NCI-H1092 treated with DMSO at 0.1 percent for 48 hours (cell line): ENCODE data around the gene DOP1B.
"Not testable (repeated sequence)": the region's sequence is repeated elsewhere in the genome, so short reads cannot be mapped to it uniquely, and the experiment has no call there.

Experiments used
- DNase-seq: peaks from one replicate; lab custom pipeline; 2025; lab: John Stamatoyannopoulos, UW

DOP1B gene

DNA sequence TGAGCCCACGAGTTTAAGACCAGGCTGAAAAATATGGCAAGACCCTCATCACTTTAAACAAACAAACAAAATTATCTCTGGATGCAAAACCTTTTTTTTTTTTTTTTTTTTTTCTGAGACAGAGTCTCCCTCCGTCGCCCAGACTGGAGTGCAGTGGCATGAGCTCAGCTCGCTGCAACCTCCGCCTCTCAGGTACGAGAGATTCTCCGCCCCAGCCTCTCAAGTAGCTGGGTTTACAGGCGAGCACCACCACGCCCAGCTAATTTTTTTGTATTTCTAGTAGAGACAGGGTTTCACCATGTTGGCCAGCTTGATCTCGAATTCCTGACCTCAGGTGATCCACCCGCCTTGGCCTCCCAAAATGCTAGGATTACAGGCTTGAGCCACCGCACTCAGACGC lies 16.8 kb upstream of the DOP1B start:
- DNase-seq = not testable (repeated sequence)

DNA sequence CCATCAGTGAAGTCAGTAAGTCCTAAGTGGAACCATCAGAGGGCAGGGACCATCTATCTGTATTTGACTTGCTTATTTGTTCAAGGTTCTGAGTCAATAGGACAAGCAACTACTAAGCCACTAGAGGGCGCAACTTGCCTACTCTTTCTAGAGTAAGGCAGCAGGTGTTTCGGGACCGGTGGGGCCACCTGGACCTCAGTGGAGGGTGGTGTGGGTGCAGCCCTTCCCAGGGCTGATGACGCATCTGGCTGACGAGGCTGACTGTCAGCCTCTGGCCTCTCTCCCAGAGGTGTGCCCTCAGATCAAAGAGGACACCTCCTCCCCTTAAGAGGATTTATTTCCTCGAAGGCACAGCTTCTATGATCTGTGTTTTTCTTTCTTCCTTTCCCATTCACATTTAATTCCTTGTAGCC lies 15.1 kb upstream of the DOP1B start:
- DNase-seq = peak; percentile 94

DNA sequence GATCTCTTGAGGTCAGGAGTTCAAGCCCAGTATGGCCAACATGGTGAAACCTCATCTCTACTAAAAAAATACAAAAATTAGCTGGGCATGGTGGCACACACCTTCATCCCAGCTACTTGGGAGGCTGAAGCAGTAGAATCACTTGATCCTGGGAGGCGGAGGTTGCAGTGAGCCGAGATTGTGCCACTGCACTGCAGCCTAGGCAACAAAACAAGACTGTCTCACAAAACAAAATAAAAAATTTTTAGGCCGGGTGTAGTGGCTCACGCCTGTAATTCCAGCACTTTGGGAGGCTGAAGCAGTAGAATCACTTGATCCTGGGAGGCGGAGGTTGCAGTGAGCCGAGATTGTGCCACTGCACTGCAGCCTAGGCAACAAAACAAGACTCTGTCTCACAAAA lies 12.4 kb upstream of the DOP1B start:
- not testable (repeated sequence) for DNase-seq

DNA sequence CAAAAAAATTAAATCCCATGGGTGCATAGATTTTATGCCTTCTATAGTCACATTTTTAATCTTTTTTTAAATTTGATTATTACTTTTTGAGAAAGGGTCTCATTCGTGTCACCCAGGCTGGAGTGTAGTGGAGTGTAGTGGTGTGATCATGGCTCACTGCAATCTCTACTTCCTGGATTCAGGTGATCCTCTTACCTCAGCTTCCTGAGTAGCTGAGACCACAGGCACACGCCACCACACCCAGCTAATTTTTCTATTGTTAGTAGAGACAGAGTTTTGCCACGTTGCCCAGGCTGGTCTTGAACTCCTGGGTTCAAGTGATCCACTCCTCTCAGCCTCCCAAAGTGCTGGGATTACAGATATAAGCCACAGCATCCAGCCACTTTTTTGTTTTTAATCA lies 11.4 kb upstream of the DOP1B start:
- DNase-seq = no peak

DNA sequence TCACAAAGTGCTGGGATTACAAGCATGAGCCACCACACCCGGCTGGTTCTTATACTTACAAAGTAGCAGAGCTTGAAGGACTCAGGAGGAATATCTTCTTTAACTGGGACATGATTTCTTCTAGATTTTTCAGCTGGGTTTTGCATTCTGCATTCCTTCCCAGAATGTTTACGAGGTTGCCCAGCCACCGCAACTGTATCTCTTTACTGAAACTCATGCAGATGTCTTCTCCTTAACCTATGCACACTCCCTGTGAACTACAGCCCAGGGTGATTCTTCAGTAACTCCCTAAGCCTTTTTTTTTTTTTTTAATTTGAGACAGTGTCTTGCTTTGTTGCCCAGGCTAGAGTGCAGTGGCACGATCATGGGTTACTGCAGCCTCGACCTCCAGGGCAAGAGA lies 8.7 kb upstream of the DOP1B start:
- no peak for DNase-seq

DNA sequence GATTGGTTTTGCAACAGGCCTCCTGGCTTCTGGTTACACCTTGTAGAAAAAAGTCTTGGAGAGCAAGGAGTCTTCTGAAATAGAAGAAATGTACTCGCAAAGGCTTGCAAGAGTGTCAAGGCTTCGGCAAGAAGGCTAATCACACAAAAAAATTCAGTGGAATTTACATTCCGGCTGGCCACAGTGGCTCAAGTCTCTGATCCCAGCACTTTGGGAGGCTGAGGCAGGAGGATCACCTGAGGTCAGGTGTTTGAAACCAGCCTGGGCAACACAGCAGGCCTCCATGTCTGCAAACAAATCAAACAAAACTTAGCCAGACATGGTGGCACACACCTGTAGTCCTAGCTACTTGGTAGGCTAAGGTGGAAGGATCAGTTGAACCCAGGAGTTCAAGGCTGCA lies 7.7 kb upstream of the DOP1B start:
- no peak for DNase-seq

DNA sequence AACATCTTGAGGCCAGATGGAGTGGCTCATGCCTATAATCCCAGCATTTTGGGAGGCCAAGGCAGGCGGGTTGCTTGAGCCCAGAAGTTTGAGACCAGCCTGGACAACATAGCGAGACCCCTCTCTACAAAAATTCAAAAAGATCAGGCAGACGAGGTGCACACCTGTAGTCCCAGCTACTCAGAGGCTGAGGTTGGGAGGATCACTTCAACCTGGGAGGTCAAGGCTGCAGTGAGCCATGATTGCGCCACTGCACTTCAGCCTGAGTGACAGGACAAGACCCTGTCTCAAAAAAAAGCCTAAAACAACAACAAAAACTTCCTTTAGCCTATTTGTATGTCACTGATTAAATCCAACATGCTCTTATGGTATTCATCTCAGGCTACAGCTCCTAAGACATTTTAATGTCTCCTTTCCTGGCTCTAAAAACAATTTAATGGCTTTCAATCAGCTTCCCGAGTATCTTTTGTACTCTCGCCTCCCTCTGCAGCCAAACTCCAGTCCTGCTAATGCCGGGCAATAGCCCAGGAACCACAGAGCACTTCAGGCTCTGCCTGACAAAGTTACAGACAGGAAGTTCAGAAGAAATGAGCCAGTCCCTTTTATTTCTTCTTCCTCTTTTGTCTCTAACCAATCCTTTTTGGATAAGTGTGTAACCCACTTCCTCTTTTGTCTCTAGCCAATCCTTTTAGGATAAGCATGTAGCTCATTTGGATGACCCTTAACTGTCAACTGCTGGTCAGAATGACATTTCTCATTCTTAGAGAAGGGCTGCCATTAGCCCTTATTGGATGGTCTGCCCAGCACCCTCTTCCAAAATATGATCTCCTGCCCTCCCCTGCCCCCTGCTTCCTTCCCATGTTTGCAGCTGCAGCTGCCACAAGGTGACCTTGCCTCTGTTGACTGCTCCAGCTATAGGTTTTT lies 6.6 kb upstream of the DOP1B start:
- DNase-seq = no peak

DNA sequence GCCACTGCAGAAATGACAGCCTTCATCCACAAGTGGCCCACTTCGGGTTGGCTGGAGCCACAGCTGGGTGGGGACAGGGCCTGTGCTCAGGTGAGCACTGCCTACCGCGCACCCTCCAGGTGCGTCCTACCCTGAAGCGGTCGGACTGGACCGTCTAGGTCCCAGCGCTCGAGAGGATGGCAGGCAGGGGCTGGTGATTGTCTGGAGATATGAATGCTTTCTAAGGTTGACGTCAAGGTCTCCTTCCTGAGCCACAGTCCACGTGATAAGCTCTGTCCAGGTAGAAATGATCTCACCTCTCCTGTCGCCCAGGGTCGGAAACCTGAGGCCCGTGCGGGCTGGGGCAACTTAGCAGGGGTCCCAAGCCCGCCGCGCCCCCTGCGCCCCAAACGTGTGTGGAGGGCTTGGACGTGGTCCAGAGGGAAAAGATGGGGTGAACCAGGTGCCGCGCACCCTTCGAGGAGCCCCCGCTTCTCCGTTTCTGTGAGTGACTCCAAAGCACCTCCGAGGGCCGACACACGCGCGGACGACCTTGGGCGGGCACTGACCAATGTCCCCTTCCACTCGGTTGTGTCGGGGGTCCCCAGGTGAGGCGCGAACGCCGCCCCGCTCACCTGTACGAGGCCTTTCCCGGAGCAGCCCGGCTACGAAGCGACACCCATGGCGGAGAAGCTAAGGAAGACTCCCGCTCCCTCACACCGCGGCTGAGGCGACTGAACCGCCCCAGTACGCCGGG lies 853 bp upstream of the DOP1B start:
- no peak for DNase-seq

DNA sequence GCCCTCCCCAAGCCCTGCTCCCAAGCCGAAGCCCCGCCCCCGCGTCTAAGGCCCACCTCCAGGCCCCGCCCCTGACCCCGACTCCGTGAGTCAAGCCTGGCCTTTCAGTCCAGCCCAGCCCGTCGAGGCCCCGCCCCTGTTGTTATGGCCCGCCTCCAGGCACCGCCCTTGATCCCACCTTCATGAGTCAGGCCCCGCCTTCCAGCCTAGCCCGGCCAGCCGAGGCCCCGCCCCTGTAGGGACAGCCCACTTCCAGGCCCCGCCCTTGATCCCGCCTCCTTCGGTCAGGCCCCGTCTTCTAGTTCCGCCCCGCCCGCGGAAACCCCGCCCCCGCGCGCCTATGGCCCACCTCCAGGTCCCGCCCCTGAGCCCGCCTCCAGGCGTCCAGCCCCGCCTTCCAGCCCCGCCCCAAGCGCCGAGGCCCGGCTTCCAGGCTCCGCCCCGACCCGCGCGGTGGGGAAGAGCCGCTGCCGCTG lies 247 bp upstream of the DOP1B start:
- peak; percentile 99 for DNase-seq

DNA sequence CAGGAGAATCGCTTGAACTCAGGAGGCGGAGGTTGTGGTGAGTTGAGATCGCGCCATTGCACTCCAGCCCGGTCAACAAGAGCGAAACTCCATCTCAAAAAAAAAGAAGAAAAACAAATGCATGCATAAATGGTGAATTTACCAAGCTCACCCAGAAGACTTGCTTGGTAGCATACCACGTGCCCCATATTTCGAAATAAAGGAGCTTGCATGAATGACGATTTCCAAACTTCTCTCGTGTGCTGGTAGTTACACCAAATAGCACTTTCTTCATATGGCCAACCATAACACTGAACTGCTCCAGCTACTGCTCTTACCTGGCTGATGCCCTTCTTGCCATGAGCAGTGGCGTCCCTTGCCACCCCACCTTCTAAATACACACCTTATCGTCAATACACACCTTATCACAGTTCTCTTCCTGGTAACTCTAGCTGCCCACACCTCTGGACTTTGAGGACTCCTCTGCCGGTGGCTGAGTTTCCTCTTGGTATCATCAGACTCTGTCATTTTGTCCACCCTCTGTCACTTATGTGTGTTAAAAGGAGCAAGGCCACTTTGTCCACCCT lies 2.8 kb downstream of the DOP1B start:
- no peak for DNase-seq

DNA sequence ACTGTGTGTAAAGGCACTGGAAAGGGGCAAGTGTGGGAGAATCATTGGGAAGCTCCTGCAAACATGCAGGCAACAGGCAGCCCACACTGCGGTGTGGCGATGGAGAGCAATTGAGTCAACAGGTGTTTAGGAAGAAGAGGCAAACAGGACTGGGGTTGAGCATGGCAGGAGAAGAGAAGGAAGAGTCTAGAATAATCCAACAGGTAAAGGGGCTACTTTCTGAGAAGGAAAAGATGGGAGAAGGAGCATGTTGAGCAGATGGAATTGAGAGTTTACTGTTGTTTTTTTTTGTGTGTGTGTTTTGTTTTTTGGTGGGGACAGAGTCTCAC lies 4.2 kb downstream of the DOP1B start:
- no peak for DNase-seq

DNA sequence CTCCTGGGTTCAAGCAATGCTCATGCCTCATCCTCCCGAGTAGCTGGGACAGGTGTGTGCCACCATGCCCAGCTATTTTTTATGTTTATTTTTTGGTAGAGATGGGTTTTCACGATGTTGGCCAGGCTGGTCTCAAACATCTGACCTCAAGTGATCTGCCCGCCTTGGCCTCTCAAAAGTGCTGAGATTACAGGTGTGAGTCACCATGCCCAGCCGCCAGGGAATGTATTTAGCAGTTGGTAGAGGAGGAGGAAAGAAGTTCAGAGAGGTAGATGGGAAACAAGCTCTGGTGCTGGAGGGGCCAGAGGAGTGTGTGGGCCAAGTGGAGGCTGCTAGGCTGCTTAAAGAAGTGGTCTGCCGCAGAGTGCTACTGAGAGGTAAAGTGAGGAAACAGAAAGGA lies 6.0 kb downstream of the DOP1B start:
- DNase-seq = no peak

DNA sequence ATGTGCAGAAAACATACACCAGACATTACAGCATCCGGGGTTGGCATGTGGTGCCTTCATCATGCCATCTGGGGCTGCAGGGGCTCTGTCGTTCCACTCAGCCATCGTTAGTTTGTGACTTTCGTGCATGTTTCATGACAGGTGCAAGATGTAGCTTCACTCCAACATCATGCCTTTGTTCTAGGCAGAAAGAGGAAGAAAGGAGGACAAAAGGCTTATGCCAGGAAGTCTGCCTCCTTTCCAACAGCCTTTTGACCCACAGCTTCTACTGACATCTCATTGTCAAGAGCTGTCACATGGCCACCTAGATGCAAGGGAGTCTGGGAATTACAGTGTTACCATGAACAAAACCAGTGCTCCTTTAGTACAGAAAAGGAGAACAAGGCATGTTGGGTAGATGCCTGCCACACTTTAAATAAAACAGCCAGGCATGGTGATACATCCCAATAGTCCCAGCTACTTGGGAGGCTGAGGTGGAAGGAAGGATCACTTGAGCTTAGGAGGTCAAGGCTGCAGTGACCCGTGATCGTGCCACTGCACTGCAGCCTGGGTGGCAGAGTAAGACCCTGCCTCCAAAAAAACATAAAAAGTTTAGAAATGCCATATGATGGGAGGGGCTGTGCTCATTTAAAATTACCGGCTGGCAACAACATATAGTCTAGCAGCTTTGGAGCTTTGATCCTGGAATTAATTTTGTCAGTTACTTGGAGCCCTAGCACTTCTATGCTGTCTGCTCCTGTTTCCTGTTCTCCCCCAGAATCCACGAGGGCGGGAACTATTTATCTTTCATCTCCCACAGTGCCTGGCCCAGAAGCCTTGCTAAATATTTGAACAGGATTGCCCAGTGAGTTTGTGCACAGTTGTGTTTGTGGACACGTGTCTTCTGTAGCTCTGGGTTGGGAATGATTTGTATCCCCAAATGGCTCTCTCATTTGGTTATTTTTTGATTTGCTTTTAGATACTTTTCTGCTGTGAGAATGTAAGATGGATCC lies 7.4 kb downstream of the DOP1B start:
- peak; percentile 29 for DNase-seq

DNA sequence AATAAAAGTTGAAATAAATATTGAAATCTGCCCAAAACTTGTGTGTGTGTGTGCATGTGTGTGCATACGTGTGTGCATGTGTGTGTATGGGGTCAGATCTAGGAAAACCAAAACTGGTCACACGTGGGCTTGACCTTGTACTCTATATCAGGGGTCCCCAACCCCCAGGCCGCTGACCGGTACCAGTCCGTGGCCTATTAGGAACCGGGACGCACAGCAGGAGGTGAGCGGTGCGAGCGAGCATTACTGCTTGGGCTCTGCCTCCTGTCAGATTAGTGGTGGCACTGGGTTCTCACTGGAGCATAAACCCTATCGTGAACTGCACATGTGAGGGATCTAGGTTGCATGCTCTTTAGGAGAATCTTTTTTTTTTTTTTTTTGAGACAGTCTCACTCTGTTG lies 8.7 kb downstream of the DOP1B start:
- no peak for DNase-seq

DNA sequence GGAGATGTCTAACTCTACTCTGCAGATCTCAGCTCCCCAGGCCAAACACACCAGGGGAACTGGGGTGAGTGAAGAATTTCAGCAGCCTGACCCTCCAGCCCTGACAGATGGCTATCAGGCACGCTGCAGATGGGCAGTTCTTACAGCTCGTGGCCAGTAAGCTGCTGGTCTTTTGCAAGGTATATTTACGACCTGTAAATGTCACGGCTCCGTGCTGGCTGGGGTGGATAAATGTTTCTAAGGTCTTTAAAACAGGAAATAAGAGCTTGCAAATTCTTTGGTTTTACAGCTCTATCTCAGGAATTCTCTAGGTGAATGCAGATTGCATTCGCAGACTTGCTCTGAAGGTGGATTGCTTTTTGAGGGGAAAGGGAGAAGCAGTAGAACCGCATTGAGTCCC lies 10.1 kb downstream of the DOP1B start:
- DNase-seq = no peak

DNA sequence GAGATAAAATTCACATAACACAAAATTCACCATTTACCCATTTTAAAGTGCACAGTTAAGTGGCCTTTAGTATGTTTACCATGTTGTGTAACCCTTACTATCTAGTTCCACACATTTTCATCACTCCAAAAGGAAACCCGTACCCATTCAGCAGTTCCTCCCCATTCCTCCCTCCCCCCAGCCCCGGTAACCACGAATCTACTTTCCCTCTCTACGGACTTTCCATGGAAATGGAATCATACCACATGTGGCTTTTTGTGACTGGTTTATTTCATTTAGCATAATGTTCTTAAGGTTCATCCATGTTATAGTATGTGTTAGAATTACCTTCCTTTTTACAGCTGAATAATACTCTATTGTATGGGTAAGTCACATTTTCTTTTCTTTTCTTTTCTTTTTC lies 10.9 kb downstream of the DOP1B start:
- no peak for DNase-seq

DNA sequence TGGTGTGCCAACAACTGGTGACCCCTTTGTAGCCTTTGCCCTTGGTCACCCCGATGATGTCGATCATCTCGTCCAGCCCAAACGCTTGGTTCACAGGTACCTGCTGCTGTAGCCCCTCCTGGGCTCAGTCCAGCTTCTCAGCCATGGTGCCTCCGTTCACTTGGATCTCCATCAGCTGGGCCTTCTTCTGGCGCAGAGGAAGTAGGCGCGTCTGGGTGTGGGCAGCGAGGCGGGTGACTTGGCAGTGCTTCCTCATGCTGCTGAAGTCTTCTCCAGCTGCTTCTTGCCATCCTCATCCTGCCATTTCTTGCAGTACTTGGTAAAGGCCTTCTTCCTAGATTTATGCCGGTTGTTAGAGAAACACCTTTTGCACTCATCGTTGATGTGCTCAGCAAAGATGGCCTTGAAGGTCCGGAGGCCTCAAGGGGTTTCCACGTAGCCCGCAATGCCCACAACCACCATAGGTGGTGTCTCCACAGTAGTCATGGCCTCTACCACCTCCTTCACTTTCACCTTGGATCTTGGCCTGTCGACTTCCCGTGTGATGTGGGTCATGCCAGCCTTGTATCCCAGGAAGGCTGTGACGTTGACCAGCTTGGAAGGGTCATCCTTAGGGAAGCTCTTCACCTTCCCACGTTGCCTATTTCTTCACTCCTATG lies 13.0 kb downstream of the DOP1B start:
- DNase-seq = no peak

DNA sequence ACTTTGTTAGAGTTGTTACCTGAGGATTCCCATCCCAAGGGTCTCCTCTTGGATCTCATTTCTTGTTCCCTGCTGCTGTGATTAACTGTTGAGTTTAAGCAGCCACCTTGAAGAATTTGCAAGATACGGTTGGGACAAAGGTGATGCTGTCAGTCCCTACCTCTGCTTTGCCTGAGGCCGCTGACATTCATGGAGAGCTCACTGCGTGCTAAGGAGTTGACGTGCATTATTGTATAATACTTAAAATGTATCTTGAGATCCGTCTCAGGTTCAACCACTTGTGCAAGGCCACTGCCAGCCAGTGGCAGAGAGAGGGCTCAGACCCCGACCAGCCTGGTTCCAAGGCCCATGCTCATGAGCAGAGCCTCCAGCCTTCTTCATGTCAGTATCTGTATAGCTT lies 14.2 kb downstream of the DOP1B start:
- no peak for DNase-seq

DNA sequence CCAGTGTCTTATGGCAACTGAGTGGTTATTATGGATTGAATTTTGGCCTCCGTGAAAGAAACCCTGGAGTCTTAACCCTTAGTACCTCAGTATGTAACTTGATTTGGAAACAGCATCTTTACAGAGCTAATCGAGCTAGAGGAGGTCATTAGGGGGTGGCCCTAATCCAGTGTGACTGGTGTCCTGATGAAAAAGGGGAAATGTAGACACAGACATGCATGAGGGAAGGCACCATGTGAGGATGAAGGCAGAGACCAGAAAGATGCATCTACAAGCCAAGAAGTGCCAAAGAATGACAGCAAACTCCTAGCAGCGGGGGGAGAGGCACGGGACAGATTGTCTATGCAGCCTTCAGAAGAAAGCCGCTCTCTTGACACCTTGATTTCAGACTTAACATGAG lies 14.7 kb downstream of the DOP1B start:
- DNase-seq = no peak

DNA sequence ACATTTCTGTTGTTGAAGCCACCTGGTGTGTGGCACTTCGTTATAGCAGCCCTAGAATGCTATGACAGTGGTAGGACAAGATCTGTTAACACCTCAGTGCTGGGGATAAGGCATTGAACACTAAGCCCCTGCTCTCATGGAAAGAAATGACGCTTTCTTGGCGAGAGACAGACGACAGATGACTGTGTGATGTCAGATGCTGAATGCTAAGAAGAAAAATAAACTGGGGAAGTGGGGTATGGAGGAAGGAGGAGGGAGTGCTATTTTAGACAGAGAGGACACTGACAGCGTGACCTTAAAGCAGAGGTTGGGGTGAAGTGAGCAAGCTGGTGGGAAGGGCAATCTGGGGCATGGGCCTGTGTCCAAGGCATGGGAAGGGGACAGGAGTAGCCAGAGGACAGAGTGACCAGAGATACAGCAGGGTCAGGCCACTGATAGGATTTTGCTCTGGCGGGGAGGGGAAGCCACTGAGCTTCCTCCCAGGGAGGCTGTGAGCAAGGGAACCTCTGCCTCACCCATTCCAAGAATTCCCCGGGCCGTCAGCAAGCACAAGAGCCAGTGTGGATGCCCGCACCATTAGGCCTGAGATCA lies 15.2 kb downstream of the DOP1B start:
- no peak for DNase-seq

DNA sequence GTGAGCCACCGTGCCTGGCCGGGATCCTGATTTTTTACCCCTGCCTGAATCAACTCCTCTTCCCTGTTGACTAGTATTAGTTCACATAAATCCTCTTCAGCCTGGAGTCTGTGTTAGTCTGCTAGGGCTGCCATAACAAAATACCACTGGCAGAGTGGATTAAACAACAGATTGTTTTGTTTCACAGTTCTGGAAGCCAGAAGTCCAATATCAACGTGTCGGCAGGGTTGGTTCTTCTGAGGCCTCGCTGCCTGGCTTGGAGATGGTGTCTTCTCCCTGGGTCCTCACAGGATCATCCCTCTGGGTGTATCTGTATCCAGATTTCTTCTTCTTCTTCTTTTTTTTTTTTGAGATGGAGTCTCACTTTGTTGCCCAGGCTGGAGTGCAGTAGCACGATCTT lies 18.2 kb downstream of the DOP1B start:
- no peak for DNase-seq
